ENCODE measurements around the gene GPR137.

The GPR137 gene

DNA sequence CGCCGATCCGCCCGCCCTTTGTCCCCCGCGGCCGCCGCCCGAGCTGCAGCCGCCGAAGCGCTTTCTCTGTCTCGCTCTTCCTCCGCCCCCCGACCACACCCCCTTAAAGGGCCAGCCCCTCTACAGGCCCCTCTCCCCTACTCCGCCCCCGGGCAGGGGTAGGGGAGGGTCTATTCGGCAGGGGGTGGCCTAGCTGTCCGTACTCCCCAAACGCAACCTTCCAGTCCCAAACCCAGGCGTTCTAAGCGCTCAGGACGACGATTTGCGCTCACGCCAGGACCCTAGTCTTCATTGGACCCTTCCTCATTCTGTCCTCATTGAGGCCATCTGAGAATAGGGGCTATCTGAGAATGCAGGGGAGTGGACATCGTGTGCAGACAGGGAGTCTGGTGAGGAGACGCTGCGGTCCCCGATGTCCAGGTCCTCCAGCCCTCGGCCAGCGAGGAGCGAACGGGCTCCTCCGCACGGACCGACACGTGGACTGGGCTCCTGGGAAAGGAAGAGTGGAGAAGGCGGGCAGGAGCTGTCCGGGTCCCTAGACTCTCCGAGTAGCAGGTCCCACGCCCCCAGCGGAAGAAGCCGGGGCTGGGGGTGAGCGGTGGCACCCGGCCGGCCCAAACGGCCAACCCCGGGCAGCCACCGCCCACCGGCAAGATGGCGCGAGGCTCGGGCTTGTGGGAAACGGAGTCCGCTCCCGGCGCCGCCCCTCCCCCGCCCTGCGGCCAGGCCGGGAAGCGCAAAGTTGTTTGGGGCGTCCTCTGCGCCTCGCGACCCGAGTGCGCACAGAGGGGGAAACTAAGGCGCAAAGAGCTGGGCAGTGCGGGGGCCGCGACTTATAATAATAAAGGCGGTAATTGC is 38.5 kb upstream of the GPR137 start, which contains the start of gene PPP1R14B (continued):
- TF ChIP-seq, protein P1, sequence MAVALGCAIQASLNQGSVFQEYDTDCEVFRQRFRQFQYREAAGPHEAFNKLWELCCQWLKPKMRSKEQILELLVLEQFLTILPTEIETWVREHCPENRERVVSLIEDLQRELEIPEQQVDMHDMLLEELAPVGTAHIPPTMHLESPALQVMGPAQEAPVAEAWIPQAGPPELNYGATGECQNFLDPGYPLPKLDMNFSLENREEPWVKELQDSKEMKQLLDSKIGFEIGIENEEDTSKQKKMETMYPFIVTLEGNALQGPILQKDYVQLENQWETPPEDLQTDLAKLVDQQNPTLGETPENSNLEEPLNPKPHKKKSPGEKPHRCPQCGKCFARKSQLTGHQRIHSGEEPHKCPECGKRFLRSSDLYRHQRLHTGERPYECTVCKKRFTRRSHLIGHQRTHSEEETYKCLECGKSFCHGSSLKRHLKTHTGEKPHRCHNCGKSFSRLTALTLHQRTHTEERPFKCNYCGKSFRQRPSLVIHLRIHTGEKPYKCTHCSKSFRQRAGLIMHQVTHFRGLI (tag by site-specific recombination; IDR thresholded peaks at IDR 0.05), result peak; percentile 53; the same call in 1 of the 2 replicates
- TF ChIP-seq ZNF19 (tag by site-specific recombination; IDR thresholded peaks at IDR 0.05; ENCODE audit: low read depth) (no peak), ZNF37A (tag by site-specific recombination; IDR thresholded peaks at IDR 0.05) (no peak), ZNF324 (tag by site-specific recombination; IDR thresholded peaks at IDR 0.05) (no peak), GLI4 (tag by site-specific recombination; IDR thresholded peaks at IDR 0.05) (no peak), ZNF223 (tag by site-specific recombination; IDR thresholded peaks at IDR 0.05) (no peak), ZBTB48 (tag by site-specific recombination; IDR thresholded peaks at IDR 0.05) (peak; percentile 93), ZBTB17 (tag by site-specific recombination; IDR thresholded peaks at IDR 0.05) (peak; percentile 40; the same call in 1 of the 2 replicates), YY2 (tag by site-specific recombination; IDR thresholded peaks at IDR 0.05) (0 out of 2 replicates have a peak, but pooled peaks have one; percentile 34), SP3 (tag by site-specific recombination; IDR thresholded peaks at IDR 0.05) (peak; percentile 81), MYNN (tag by site-specific recombination; IDR thresholded peaks at IDR 0.05; ENCODE audit: borderline replicate concordance) (no peak), TRIM28 (IDR thresholded peaks at IDR 0.05; ENCODE audit: borderline replicate concordance, low read length) (no peak), ZNF501 (tag by site-specific recombination; IDR thresholded peaks at IDR 0.05) (0 out of 2 replicates have a peak, but pooled peaks have one; percentile 52), ZNF837 (tag by site-specific recombination; IDR thresholded peaks at IDR 0.05) (no peak), GLIS2 (tag by site-specific recombination; IDR thresholded peaks at IDR 0.05) (peak; percentile 87), ZNF585B (tag by site-specific recombination; IDR thresholded peaks at IDR 0.05) (no peak), ZXDB (tag by site-specific recombination; IDR thresholded peaks at IDR 0.05) (peak; percentile 63; the same call in 1 of the 2 replicates), SP2 (tag by site-specific recombination; IDR thresholded peaks at IDR 0.05) (peak; percentile 47)
- TF ChIP-seq, protein P2, sequence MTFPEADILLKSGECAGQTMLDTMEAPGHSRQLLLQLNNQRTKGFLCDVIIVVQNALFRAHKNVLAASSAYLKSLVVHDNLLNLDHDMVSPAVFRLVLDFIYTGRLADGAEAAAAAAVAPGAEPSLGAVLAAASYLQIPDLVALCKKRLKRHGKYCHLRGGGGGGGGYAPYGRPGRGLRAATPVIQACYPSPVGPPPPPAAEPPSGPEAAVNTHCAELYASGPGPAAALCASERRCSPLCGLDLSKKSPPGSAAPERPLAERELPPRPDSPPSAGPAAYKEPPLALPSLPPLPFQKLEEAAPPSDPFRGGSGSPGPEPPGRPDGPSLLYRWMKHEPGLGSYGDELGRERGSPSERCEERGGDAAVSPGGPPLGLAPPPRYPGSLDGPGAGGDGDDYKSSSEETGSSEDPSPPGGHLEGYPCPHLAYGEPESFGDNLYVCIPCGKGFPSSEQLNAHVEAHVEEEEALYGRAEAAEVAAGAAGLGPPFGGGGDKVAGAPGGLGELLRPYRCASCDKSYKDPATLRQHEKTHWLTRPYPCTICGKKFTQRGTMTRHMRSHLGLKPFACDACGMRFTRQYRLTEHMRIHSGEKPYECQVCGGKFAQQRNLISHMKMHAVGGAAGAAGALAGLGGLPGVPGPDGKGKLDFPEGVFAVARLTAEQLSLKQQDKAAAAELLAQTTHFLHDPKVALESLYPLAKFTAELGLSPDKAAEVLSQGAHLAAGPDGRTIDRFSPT (tag by site-specific recombination; IDR thresholded peaks at IDR 0.05), result 0 out of 2 replicates have a peak, but pooled peaks have one; percentile 24
- TF ChIP-seq, protein P3, sequence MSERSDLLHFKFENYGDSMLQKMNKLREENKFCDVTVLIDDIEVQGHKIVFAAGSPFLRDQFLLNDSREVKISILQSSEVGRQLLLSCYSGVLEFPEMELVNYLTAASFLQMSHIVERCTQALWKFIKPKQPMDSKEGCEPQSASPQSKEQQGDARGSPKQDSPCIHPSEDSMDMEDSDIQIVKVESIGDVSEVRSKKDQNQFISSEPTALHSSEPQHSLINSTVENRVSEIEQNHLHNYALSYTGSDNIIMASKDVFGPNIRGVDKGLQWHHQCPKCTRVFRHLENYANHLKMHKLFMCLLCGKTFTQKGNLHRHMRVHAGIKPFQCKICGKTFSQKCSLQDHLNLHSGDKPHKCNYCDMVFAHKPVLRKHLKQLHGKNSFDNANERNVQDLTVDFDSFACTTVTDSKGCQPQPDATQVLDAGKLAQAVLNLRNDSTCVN (tag by site-specific recombination; optimal IDR thresholded peaks at IDR 0.05), result peak; percentile 63
- TF ChIP-seq, protein P4, sequence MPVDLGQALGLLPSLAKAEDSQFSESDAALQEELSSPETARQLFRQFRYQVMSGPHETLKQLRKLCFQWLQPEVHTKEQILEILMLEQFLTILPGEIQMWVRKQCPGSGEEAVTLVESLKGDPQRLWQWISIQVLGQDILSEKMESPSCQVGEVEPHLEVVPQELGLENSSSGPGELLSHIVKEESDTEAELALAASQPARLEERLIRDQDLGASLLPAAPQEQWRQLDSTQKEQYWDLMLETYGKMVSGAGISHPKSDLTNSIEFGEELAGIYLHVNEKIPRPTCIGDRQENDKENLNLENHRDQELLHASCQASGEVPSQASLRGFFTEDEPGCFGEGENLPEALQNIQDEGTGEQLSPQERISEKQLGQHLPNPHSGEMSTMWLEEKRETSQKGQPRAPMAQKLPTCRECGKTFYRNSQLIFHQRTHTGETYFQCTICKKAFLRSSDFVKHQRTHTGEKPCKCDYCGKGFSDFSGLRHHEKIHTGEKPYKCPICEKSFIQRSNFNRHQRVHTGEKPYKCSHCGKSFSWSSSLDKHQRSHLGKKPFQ (tag by site-specific recombination; IDR thresholded peaks at IDR 0.05), result no peak
- TF ChIP-seq, protein P5, sequence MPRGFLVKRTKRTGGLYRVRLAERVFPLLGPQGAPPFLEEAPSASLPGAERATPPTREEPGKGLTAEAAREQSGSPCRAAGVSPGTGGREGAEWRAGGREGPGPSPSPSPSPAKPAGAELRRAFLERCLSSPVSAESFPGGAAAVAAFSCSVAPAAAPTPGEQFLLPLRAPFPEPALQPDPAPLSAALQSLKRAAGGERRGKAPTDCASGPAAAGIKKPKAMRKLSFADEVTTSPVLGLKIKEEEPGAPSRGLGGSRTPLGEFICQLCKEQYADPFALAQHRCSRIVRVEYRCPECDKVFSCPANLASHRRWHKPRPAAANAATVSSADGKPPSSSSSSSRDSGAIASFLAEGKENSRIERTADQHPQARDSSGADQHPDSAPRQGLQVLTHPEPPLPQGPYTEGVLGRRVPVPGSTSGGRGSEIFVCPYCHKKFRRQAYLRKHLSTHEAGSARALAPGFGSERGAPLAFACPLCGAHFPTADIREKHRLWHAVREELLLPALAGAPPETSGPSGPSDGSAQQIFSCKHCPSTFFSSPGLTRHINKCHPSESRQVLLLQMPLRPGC (tag by site-specific recombination; IDR thresholded peaks at IDR 0.05), result no peak
